Effector memory CD4-positive, alpha-beta T cell (primary cell): ENCODE results near the gene ARHGEF1.
A peak's percentile ranks its signal among the peaks of the same experiment; 100 is the strongest.

Experiments
- DNase-seq, 3 donors: peaks; one replicate each; pipeline ENCODE4 v3.0.0-alpha.2; 2020
- H3K27ac ChIP-seq: 2 replicates; pipeline ENCODE4 v1.7.0; 2013; ENCODE audit warnings: mild to moderate bottlenecking, low read length, moderate library complexity; ENCODE audit not compliant: insufficient read depth, poor library complexity, severe bottlenecking
- H3K27me3 ChIP-seq: replicated peaks from 2 replicates; pipeline ENCODE4 v1.7.0; 2013; ENCODE audit warnings: mild to moderate bottlenecking, low read length; ENCODE audit not compliant: insufficient read depth, control insufficient read depth, poor library complexity, severe bottlenecking
- H3K36me3 ChIP-seq: 2 replicates; pipeline ENCODE4 v1.7.0; 2013; ENCODE audit warnings: mild to moderate bottlenecking, low read length, moderate library complexity; ENCODE audit not compliant: control insufficient read depth, insufficient read depth
- H3K4me1 ChIP-seq: 2 replicates; pipeline ENCODE4 v1.7.0; 2013; ENCODE audit warnings: low read length, mild to moderate bottlenecking; ENCODE audit not compliant: control insufficient read depth, insufficient read depth, poor library complexity, severe bottlenecking
- H3K4me3 ChIP-seq: 2 replicates; pipeline ENCODE4 v1.7.0; 2013; ENCODE audit warnings: low read length, low read depth, mild to moderate bottlenecking; ENCODE audit not compliant: insufficient read depth, poor library complexity, severe bottlenecking
- H3K9me3 ChIP-seq: 2 replicates; pipeline ENCODE4 v1.7.0; 2013; ENCODE audit warnings: mild to moderate bottlenecking, low read length, moderate library complexity; ENCODE audit not compliant: control insufficient read depth

Gene ARHGEF1

DNA sequence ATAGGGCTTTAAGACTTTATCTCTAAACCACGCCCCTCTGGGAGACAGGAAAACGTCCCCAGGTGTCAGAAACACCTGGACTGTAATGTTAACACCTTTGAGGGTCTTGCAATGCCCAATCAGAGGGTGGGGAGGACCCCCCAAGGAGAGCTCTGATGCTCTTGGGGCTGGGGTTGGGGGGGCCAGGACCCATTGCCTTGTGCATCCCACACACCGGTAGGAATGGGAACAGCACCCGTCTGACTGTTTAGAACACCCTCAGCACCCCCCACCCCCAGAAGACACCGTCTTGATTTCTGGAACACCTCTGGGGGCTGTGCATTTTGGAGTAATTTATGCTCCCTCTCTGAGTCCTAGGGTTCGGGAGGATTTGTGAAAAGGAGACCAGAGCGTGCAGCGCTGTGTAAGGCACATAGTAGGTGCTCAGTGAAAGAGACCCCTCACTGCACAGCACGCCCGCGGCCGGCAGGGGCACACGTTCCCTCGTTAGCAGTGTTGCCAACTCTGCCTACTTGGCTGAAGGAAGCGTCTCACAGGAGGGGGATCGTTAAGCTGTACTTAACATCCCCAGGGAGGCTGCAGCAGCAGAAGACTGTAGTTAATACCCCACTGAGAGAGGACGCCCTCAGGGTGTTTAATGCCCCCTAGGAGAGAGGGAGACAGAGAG, 48.1 kb downstream of the ARHGEF1 start:
- H3K27me3 ChIP-seq = no peaks in the 10 kb centered on the region
- no peaks in the 10 kb centered on the region for H3K9me3 ChIP-seq

DNA sequence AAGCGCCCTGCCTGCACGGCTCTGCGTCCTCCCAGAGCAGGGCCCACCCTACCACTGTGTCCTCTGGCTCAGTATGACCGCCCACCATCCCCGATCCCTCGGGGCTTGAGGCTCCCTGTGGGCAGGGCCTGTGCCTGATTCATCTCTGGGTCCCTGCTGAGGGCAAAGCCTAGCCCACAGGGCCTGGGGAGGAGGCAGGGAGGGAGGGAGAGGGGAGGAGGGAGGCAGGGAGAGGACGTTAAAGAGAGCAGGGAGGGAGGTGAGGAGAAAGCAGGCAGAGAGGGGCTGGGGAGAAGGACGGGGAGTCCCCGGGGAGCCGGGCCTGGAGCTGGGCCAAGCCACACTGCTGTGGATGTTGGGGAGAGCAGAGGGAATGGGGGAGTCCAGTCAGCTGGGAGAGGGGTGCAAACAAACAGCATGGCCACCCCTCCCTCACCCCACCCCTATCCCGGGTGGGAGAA, 49.3 kb downstream of the ARHGEF1 start:
- Histone ChIP-seq H3K27ac (no peak overlapping the region), H3K9me3 (no peaks in the 10 kb centered on the region), H3K36me3 (no peaks in the 10 kb centered on the region), H3K4me3 (no peak overlapping the region), H3K27me3 (no peaks in the 10 kb centered on the region), H3K4me1 (peaks cover 35% of the 10 kb centered on the region)
- no peak for DNase-seq

More for the DNA sequence above, 48.1 kb downstream of the ARHGEF1 start:
- DNase-seq = no peak
- H3K4me1 ChIP-seq = peaks cover 31% of the 10 kb centered on the region
- no peak overlapping the region for H3K4me3 ChIP-seq
- H3K36me3 ChIP-seq = no peaks in the 10 kb centered on the region
- H3K27ac ChIP-seq = no peak overlapping the region

DNA sequence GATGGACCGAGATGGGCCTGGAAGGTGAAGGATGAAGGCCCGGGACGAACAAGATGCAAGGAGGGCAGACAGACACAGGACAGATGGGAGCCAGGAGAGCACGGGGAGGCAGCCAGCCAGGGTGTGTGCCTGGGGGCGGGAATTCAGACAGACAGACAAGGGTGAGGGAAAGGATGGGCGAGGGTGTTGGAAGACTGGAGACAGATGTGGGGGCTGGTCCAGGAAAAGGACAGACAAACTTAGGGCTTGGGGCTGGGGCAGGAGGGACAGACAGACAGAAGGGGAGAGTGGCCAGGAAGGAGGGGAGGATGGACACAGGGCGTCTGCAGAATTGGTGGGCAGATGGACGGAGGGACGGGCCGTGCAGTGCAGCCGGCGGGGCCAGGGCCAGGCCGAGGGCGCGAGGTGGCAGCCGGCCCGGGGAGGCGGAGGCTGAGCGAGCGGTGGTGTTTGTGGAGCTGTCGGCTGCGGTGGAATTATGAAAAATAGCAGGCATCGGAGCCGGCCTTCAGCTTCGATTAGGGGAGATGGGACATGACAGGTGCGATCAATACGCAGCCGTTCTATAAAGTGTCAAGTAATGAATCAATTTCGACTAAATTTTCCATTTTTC, 49.8 kb downstream of the ARHGEF1 start:
- DNase-seq = no peak
- no peaks in the 10 kb centered on the region for H3K9me3 ChIP-seq
- no peak overlapping the region for H3K4me3 ChIP-seq
- peaks cover 30% of the 10 kb centered on the region for H3K4me1 ChIP-seq
- no peaks in the 10 kb centered on the region for H3K36me3 ChIP-seq
- no peak overlapping the region for H3K27ac ChIP-seq
- no peaks in the 10 kb centered on the region for H3K27me3 ChIP-seq

DNA sequence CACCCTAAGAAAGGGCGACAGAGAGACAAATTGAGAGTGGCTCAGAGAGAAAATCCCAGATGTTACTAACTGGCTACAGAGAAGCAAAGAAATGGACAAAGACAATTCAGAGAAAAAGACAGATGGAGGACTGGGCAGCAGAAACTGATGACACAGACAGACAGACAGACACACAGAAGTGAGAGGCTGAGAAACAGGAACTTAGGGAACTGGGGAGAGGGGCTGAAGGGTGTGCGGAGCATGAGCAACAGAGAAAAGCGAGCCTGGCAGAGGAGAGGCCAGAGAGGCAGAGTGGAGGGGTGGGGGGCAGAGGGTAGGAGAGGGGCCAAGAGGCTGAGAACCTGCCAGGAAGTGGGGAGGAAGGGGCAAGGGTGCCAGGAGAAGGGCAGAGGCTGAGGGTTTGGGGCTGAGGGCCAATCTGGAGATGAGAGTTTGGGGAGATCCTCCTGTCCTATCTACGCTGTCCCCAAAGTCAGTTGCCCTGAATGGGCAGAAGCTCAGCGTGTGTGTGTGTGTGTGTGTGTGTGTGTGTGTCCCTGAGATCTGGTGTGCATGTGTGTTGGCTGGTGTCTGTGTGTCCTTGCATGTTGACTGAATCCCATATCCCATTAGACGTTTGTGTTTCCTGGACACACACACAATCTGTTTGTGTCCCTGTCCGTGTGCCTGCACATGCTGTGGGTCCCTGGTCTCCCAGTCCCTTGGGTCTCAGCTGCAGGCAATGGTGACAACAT, 50.9 kb downstream of the ARHGEF1 start:
- H3K4me3 ChIP-seq = no peak overlapping the region
- no peaks in the 10 kb centered on the region for H3K9me3 ChIP-seq
- DNase-seq = no peak
- H3K27ac ChIP-seq = peak overlapping the region; percentile 45
- H3K36me3 ChIP-seq = no peaks in the 10 kb centered on the region
- H3K27me3 ChIP-seq = no peaks in the 10 kb centered on the region
- H3K4me1 ChIP-seq = peaks cover 22% of the 10 kb centered on the region

DNA sequence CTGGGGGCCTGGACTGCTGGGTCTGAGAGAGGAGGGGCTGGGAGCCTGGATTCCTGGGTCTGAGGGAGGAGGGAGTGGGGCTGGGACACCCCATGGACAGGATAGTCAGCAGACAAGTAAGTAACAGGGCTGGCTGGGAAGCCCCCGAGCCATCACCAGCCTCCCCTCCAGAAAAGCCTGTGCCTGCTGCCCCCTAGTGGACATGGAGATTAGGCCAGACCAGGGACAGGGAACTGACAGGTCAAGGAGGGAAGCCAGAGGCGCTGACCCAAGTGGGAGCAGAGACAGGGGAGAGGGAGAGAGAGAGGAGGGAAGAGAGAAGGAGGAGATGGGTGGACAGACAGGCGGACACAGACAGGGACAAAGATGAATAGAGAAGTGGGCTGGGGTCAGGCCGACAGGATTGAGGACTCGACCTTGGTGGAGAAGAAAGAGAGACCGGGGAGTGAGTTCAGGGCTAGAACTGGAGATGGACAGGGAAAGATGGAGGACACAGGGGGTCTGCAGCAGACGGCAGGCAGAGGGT, 51.9 kb downstream of the ARHGEF1 start:
- DNase-seq = peak; percentile 51 to 70 (median 62)
- Histone ChIP-seq H3K4me3 (no peak overlapping the region), H3K36me3 (no peaks in the 10 kb centered on the region), H3K27me3 (no peaks in the 10 kb centered on the region), H3K9me3 (no peaks in the 10 kb centered on the region), H3K4me1 (peaks cover 17% of the 10 kb centered on the region), H3K27ac (peak overlapping the region; percentile 45)

DNA sequence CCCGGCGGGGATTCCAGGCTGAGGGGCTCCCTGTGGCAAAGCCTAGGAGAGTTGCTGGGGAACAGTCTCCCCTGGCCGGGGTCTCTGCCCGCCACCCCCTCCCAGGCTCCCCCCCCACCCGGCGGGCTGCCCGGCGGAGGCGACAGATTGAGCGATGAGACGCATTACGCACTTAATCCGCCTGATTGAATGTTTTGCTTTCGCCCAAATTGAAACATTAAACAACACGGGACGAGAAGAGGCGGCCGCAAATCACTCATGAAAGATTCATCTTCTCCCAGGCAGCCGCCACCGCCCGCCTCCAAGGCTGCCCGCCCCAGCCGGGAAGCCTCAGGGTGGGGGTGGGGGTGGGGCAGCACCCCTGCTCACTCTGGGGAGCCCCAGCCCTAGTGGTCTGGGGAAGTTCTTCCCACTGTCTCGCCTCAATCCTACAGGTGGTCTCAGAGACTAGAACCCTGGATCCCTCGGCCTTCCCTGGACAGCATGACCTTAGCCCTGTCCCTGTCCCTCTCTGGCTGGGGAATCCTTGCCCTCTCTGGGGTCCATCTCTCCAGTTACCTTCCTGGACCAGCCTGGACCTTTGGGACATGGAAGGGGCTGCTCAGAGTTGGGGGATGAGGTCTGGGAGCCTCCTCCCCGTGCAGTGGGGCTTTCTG, 52.9 kb downstream of the ARHGEF1 start:
- Histone ChIP-seq H3K4me1 (peaks cover 22% of the 10 kb centered on the region), H3K9me3 (no peaks in the 10 kb centered on the region), H3K27me3 (no peaks in the 10 kb centered on the region), H3K27ac (no peak overlapping the region), H3K36me3 (no peaks in the 10 kb centered on the region), H3K4me3 (no peak overlapping the region)
- no peak for DNase-seq

DNA sequence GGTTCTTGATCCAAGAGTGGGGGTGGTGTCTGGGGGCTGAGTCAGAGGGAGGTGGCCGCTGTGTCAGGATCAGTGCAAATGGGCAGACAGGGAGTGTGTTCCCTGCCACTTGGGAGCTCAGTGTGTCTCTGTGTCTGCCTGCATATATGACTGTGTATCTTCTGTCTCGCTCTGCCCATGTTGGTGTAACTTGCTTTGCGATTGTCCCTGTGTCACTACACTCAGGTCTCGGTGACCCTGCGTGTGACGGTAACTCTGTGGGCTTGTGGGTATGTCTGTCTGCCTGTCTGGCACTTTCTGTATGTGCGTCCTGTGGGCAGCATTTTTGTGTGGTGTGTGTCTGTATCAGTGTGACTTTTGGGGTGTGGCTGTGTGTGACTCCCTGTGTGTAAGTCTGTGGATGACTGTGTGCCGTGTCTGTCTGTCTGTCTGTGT, 53.4 kb downstream of the ARHGEF1 start:
- no peaks in the 10 kb centered on the region for H3K9me3 ChIP-seq
- H3K36me3 ChIP-seq = no peaks in the 10 kb centered on the region
- DNase-seq = peak in 2 of 3 donors; percentile 49 to 57
- H3K4me3 ChIP-seq = no peak overlapping the region
- H3K27ac ChIP-seq = no peak overlapping the region
- H3K27me3 ChIP-seq = no peaks in the 10 kb centered on the region
- H3K4me1 ChIP-seq = peaks cover 25% of the 10 kb centered on the region

DNA sequence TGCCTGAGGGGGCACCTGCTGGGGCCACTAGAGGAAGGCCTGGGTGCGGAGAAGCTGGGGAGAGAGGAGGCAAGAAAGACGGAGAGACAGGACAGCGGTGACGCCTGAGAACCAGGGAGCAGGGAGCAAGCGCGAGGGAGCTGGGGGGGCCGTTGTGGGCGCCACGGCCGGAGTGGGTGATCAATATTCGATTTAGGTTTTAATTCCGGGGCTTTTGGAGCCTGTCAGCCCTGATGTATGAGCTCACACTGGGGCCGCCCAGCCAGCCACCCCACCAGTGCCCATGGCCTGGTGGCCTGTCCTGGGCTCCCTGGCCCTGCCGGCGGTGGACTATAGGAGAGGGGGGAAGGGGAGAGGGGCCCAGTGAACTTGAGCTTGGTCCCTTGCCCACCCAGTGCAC, 54.0 kb downstream of the ARHGEF1 start:
- Histone ChIP-seq H3K27ac (no peak overlapping the region), H3K27me3 (no peaks in the 10 kb centered on the region), H3K4me3 (no peak overlapping the region), H3K36me3 (no peaks in the 10 kb centered on the region), H3K4me1 (peaks cover 25% of the 10 kb centered on the region), H3K9me3 (no peaks in the 10 kb centered on the region)
- no peak for DNase-seq

DNA sequence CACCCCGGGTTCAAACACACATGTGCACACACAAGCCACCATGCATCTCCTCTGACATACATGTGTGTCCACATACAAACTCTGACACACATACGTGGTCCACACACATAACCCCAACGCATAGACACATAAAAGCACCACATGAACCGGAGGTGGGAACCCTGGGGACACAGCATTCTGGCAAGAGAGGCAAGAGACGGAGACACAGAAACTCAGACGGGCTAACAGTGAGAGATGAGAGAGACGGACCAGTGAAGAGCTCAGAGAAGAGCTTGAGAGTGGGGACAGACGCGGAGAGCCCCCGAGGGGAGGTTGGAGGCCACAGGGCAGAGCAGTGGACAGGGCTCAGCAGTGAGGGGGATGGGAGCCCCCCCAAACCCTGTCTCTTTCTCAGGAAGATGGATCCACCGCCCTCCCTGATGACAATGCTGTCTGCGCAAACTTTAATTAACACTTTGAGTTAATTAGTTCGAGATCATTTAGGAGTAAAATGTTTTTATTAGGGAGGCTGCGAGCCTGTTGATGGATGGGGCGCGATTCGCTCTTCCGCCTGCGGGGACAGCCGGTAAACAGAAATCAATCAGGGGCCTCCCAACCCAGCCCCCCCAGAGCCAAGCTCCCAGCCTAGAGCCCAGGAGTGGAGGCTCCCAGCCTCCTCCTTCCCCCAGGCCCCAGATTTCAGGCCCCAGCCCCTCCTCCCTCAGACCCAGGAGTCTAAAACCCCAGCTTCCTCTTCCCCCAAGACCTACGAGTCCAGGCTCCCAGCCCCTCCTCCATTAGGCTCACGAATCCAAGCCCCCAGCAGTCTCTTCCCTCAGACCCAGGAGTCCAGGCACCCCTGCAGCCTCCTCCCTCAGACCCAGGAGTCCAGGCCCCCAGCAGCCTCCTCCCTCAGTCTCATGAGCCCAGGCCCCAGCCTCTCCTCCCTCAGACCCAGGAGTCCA, 54.8 kb downstream of the ARHGEF1 start:
- no peaks in the 10 kb centered on the region for H3K36me3 ChIP-seq
- no peak overlapping the region for H3K4me3 ChIP-seq
- no peaks in the 10 kb centered on the region for H3K9me3 ChIP-seq
- peaks cover 25% of the 10 kb centered on the region for H3K4me1 ChIP-seq
- H3K27me3 ChIP-seq = no peaks in the 10 kb centered on the region
- H3K27ac ChIP-seq = no peak overlapping the region
- DNase-seq = no peak
